ENCODE data around the gene UBE2D2. TPM values are rescaled to one million over a fixed set of nuclear protein-coding genes. Genes with fewer than 3 reads are reported as not detected.

UBE2D2 gene
- total and polyA plus RNA-seq, 10 of the 15 experiments (the other 5 are each of a cell fraction or from before 2014, with no cell fraction given): 58.6 to 245 (median 128) TPM

DNA sequence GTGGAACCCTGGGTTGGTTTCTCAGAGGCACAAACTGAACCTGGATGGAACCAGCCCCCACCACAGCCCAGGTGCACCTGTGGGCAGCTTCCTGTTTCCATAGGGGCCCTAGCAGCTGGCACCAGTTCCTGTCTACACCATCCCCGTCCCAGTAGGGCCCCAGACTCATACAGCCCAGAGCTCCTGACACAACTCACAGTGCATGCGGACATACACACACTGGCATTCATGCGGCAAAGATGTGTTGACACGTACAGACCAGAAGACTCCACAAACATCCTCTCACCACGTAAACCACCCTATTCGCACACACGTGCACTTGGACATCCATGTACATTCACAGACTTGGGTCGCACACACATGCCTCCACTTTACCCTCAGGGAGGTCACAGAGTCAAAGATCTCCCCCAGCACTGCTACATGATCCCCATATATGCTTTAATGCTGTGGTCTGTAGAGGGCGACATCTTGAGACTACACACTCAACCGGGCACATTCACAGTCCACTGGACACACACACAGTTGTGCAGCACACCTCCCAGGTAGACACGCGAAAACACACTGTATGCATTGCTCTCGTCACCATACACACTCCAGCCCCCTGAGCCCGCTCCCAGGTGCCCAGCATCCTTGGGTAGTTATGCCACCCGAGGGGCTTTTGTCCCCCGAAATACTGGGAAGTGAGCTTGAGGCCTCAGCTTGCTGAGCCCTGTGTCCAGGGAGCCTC lies 109.4 kb downstream of the UBE2D2 start (continued):
- TF ChIP-seq ZNF687 (IDR thresholded peaks at IDR 0.05) (peak; percentile 67; the same call in 1 of the 2 replicates), MTA3 (IDR thresholded peaks at IDR 0.05; ENCODE audit: borderline replicate concordance, low read length) (no peak), YBX1 (IDR thresholded peaks at IDR 0.05) (no peak), JUNB (IDR thresholded peaks at IDR 0.05) (no peak), FOS (IDR thresholded peaks at IDR 0.05; ENCODE audit: borderline replicate concordance, extremely low read depth, insufficient read length) (no peak), KLF5 (IDR thresholded peaks at IDR 0.05; ENCODE audit: partially characterized antibody) (no peak), POLR2AphosphoS2 (IDR thresholded peaks at IDR 0.05; ENCODE audit: low read depth, low read length) (0 out of 2 replicates have a peak, but pooled peaks have one; percentile 36), ZNF622 (IDR thresholded peaks at IDR 0.05) (no peak), MYC (IDR thresholded peaks at IDR 0.05; ENCODE audit: insufficient read depth, insufficient read length, insufficient replicate concordance, low read length, severe bottlenecking) (no peak), CREB1 (IDR thresholded peaks at IDR 0.05; ENCODE audit: low read depth) (no peak), SRF (IDR thresholded peaks at IDR 0.05; ENCODE audit: low read depth in 2 of 2, low read length in 2 of 2) (no peak), IRF4 (IDR thresholded peaks at IDR 0.05; ENCODE audit: low read depth, low read length) (no peak), RELA (IDR thresholded peaks at IDR 0.05; ENCODE audit: borderline replicate concordance, partially characterized antibody) (no peak), YY1 (IDR thresholded peaks at IDR 0.05; ENCODE audit: low read depth, low read length) (no peak; the same call in 1 of the 2 replicates), PML (IDR thresholded peaks at IDR 0.05; ENCODE audit: low read length) (no peak), FOXM1 (IDR thresholded peaks at IDR 0.05; ENCODE audit: low read depth, low read length) (no peak), RAD21 (IDR thresholded peaks at IDR 0.05; ENCODE audit: insufficient read depth, low read depth, low read length) (peak; percentile 34), NR2C1 (IDR thresholded peaks at IDR 0.05) (no peak)
- TF ChIP-seq, protein P1, sequence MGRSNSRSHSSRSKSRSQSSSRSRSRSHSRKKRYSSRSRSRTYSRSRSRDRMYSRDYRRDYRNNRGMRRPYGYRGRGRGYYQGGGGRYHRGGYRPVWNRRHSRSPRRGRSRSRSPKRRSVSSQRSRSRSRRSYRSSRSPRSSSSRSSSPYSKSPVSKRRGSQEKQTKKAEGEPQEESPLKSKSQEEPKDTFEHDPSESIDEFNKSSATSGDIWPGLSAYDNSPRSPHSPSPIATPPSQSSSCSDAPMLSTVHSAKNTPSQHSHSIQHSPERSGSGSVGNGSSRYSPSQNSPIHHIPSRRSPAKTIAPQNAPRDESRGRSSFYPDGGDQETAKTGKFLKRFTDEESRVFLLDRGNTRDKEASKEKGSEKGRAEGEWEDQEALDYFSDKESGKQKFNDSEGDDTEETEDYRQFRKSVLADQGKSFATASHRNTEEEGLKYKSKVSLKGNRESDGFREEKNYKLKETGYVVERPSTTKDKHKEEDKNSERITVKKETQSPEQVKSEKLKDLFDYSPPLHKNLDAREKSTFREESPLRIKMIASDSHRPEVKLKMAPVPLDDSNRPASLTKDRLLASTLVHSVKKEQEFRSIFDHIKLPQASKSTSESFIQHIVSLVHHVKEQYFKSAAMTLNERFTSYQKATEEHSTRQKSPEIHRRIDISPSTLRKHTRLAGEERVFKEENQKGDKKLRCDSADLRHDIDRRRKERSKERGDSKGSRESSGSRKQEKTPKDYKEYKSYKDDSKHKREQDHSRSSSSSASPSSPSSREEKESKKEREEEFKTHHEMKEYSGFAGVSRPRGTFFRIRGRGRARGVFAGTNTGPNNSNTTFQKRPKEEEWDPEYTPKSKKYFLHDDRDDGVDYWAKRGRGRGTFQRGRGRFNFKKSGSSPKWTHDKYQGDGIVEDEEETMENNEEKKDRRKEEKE (IDR thresholded peaks at IDR 0.05): no peak
- TF ChIP-seq, protein P2, sequence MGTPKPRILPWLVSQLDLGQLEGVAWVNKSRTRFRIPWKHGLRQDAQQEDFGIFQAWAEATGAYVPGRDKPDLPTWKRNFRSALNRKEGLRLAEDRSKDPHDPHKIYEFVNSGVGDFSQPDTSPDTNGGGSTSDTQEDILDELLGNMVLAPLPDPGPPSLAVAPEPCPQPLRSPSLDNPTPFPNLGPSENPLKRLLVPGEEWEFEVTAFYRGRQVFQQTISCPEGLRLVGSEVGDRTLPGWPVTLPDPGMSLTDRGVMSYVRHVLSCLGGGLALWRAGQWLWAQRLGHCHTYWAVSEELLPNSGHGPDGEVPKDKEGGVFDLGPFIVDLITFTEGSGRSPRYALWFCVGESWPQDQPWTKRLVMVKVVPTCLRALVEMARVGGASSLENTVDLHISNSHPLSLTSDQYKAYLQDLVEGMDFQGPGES (IDR thresholded peaks at IDR 0.05): no peak
- TF ChIP-seq, protein P3, sequence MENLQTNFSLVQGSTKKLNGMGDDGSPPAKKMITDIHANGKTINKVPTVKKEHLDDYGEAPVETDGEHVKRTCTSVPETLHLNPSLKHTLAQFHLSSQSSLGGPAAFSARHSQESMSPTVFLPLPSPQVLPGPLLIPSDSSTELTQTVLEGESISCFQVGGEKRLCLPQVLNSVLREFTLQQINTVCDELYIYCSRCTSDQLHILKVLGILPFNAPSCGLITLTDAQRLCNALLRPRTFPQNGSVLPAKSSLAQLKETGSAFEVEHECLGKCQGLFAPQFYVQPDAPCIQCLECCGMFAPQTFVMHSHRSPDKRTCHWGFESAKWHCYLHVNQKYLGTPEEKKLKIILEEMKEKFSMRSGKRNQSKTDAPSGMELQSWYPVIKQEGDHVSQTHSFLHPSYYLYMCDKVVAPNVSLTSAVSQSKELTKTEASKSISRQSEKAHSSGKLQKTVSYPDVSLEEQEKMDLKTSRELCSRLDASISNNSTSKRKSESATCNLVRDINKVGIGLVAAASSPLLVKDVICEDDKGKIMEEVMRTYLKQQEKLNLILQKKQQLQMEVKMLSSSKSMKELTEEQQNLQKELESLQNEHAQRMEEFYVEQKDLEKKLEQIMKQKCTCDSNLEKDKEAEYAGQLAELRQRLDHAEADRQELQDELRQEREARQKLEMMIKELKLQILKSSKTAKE (IDR thresholded peaks at IDR 0.05; ENCODE audit: low read depth, poor library complexity, severe bottlenecking): no peak
